Left renal pelvis (tissue), 4 donors: ENCODE data around the gene SIPA1L3. TPM values are rescaled to one million over a fixed set of nuclear protein-coding genes. Genes with fewer than 3 reads are reported as not detected.

Source experiments
- DNase-seq, 4 donors: peaks; one replicate each; pipeline ENCODE4 v3.0.0-alpha.2; 2013; ENCODE audit warnings: low read depth in 4 of 4, low spot score in 3 of 4
- polyA plus RNA-seq, 4 donors: library from polyadenylated mRNA; unstranded; fragments of 120-200 nt; gene quantifications; one replicate each; pipeline ENCODE4 v1.2.1, GENCODE V29; 2013; ENCODE audit not compliant: insufficient read length in 4 of 4

SIPA1L3 gene
- polyA plus RNA-seq, 4 donors: 12.7 to 24.7 (median 21.9) TPM

GRCh38 chr19:38204728-38205127 lies 297.7 kb downstream of the SIPA1L3 start:
- no peak for DNase-seq

GRCh38 chr19:38206006-38206745 lies 299.2 kb downstream of the SIPA1L3 start:
- DNase-seq: no peak

DNA sequence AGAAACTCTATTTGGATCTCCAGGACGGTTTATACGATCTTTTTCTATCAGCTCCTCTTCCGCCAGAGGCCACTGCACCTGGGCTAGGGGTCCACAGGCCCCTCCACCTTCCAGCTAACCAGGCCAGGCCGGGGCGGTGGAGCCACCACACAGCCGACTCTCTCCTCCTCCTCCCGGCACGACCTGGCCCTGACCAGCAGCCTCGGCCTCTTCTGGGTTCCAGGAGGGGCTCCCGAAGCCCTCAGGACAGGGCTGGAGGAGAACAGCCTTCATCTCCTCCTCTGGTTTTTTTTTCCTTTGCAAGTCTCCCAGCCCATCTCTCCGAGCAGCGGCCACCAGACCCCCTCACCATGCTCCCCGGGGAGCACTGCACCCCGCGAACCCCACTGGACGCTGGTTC lies 299.9 kb downstream of the SIPA1L3 start:
- no peak for DNase-seq

DNA sequence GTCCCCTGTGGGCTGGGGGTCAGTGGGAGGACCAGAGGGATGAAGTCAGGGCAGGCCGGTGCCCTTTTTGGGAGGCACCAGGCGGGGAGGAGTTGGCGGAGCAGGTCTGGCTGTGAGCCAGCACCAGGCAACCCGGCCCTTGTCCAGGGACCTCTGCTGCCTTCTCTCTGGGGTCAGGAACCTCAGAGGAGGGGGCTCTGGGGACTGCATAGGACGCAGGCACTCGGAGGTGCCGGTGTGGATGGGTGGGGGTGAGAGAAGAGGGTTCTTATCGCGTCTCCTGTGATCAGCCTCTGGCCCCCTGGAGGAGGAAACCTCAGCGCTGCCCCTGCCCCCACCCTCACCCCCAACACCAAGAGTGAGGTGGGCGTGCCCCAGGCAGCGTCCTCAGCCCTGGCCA lies 300.5 kb downstream of the SIPA1L3 start:
- DNase-seq: no peak

GRCh38 chr19:38208571-38208970 lies 301.6 kb downstream of the SIPA1L3 start:
- DNase-seq: no peak

GRCh38 chr19:38209152-38209551 lies 302.1 kb downstream of the SIPA1L3 start:
- no peak for DNase-seq

GRCh38 chr19:38209671-38210457 lies 302.9 kb downstream of the SIPA1L3 start:
- no peak for DNase-seq

- DNase-seq: peak in 2 of 4 donors; percentile 67 to 75
These were observed 303.5 kb downstream of the SIPA1L3 start for GRCh38 chr19:38210458-38210987.

- no peak for DNase-seq
These were observed 304.2 kb downstream of the SIPA1L3 start for GRCh38 chr19:38211151-38211591.

DNA sequence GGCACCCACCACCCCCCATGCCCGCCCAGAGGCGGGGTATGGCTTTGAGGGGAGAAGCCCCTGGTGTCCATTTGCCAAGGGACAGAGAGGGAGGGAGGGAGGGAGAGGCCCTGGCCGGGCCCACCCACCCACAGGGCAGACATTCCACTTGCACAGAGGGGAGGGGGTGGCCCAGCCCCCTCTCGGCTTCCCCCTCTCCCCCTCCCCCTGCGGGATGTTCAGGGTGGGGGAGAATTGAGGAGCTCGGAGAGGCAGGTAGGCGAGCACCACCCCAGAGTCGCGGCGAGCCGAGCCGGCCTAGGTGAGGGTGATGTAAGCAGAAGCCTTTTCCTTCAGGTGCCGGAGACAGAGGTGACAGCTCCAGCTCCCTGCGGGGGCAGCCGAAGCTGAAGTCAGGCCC lies 304.8 kb downstream of the SIPA1L3 start:
- DNase-seq: no peak

DNA sequence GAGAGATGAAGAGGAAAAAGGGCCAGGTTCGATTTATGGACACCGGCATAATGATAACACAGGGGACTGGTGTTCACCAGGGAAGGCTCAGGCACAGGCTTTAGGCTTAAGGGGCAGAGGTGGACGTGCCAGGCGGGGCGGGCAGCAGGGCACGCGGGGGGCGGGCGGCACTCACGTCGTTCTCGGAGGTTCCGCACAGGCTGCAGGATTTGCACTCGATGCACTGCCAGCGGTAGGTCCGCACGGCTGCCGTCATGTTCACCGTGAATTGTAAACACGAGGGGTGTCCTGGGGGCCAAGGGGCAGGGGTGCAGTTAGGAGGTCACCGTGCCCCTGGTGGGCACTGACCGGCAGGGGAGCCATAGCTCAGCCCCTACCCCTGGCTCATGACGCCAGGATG lies 306.5 kb downstream of the SIPA1L3 start:
- no peak for DNase-seq

- DNase-seq: no peak
These were observed 307.1 kb downstream of the SIPA1L3 start for GRCh38 chr19:38213911-38214625.

DNA sequence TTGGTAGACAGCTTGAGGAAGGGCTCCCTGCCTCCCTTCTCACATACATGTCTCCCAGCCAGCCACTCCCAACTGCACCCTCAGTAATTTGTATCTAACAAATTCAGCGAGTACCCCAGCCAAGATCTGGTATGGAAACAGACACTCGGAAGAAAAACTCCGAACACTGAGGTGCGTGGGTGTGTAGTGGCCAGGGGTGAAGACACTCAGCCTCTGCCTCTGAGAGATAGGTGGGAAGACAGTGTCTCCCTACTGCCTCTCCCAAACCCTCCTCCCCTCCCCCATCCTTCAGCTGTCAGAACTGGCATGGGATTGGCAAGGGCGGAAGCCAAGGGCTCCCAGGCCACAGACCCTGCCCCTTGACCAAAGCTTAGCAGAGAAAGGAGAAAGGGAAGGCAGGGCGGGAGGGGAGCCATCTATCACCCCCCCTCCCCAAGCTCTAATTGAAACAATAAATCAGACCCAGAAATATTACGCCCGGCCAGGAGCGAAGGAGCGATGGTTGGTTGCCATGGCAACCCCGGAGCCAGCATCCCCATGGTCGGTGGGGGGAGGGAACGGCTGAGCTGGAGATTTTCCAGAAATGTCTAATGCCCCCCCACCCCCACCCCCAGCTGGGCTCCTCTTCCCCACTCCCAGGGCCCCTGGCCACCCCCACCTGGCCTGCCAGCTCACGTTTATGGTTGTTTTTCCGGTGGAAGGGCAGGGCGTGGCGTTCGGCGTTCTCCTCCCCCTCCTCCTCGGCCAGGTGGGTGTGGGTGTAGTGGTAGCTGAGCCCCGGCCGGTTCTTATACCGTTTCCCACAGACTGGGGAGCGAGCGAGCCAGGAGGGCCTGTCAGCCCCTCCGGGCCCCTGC lies 310.0 kb downstream of the SIPA1L3 start:
- no peak for DNase-seq

DNA sequence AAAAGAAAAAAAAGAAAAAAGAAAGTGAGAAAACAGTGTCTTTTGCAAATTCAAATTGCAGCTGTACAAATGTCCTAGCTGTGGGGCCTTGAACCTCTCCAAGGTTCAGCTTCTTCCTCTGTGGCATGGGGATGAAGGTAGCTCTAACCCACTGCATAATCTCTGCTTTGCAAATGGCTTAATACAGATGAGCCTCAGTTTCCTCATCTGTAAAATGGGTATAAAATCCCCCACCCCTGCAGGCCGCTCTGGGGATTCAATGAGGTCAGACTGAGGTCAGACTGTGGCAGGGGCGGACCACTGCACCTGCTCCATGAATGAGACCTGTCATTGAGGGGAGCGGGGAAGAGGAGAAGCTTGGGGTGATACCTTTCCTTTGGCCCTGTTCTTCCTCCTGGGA lies 311.2 kb downstream of the SIPA1L3 start:
- DNase-seq: no peak

- no peak for DNase-seq
These were observed 312.2 kb downstream of the SIPA1L3 start for GRCh38 chr19:38219221-38219620.

GRCh38 chr19:38221421-38221820 lies 314.4 kb downstream of the SIPA1L3 start:
- no peak for DNase-seq

GRCh38 chr19:38221919-38222830 lies 315.2 kb downstream of the SIPA1L3 start:
- DNase-seq: no peak

- no peak for DNase-seq
These were observed 316.1 kb downstream of the SIPA1L3 start for GRCh38 chr19:38223119-38223523.

GRCh38 chr19:38223617-38224013 lies 316.6 kb downstream of the SIPA1L3 start:
- DNase-seq: no peak
